Stimulated activated CD4-positive, alpha-beta T cell treated with anti-CD3 and anti-CD28 coated beads, Interleukin-4, amount 100 ng/mL, for 4 hours (primary cell): ENCODE data around the gene RPLP2.

Source experiments
- DNase-seq, 2 experiments: peaks; one replicate each; pipeline ENCODE4 v3.0.0-alpha.2; 2020

The RPLP2 gene

GRCh38 chr11:809287-810039, at the start of gene RPLP2:
RPLP2 (plus strand) TSS chr11:809967; CDS start chr11:810235, 268 bp downstream.
- DNase-seq: peak; percentile 95 to 97

- DNase-seq: no peak
Measured at GRCh38 chr11:760236-760635, 49.5 kb upstream of the RPLP2 start.

- DNase-seq: no peak
Measured at GRCh38 chr11:761526-762108, 48.1 kb upstream of the RPLP2 start.

GRCh38 chr11:762421-763072, 47.2 kb upstream of the RPLP2 start:
- DNase-seq: no peak

- DNase-seq: no peak
Measured at GRCh38 chr11:763073-763463, 46.7 kb upstream of the RPLP2 start.

- DNase-seq: no peak
Measured at GRCh38 chr11:763549-764321, 46.0 kb upstream of the RPLP2 start.

- DNase-seq: no peak
Measured at GRCh38 chr11:764322-765024, 45.3 kb upstream of the RPLP2 start.

GRCh38 chr11:765025-765801, 44.6 kb upstream of the RPLP2 start:
- DNase-seq: peak; percentile 54 to 55

GRCh38 chr11:765802-766091, 44.0 kb upstream of the RPLP2 start:
- DNase-seq: no peak

GRCh38 chr11:766106-766935, 43.4 kb upstream of the RPLP2 start:
- DNase-seq: no peak

GRCh38 chr11:766936-767210, 42.9 kb upstream of the RPLP2 start:
- no peak for DNase-seq

GRCh38 chr11:767238-767637, 42.5 kb upstream of the RPLP2 start:
- DNase-seq: no peak

GRCh38 chr11:769887-770641, 39.7 kb upstream of the RPLP2 start:
- no peak for DNase-seq

- no peak for DNase-seq
Measured at GRCh38 chr11:770642-771616, 38.8 kb upstream of the RPLP2 start.

- no peak for DNase-seq
Measured at GRCh38 chr11:771617-772204, 38.1 kb upstream of the RPLP2 start.

- DNase-seq: no peak
Measured at GRCh38 chr11:772429-773390, 37.1 kb upstream of the RPLP2 start.

- DNase-seq: no peak
Measured at GRCh38 chr11:773425-773824, 36.3 kb upstream of the RPLP2 start.

- DNase-seq: no peak
Measured at GRCh38 chr11:773830-774229, 35.9 kb upstream of the RPLP2 start.
